Measurements from ENCODE around the gene ZCWPW1.

- TF ChIP-seq CTCF (IDR thresholded peaks at IDR 0.05; ENCODE audit: low read length) (no peak), EZH2 (IDR thresholded peaks at IDR 0.05; ENCODE audit: borderline replicate concordance, low read length) (no peak)
These were observed 48.3 kb downstream of the ZCWPW1 start for GRCh38 chr7:100380196-100380595.
